Testis (tissue), 3 donors: Measurements from ENCODE around the gene LCNL1. TPM values are rescaled to one million over a fixed set of nuclear protein-coding genes. Genes with fewer than 3 reads are reported as not detected.

Experiments
- DNase-seq: peaks from one replicate; pipeline ENCODE4 v3.0.0-alpha.2; 2019
- H3K27ac ChIP-seq, 2 donors: fragments of 200-600 bp; sonication (generic); one replicate each; pipeline ENCODE4 v1.5.1; 2019
- H3K27me3 ChIP-seq: fragments of 200-600 bp; sonication (generic); one replicate; pipeline ENCODE4 v1.5.1; 2019
- H3K36me3 ChIP-seq: fragments of 200-600 bp; sonication (generic); one replicate; pipeline ENCODE4 v1.5.1; 2017; ENCODE audit warnings: low read depth; ENCODE audit errors: missing control alignments
- H3K4me1 ChIP-seq: fragments of 200-600 bp; sonication (generic); one replicate; pipeline ENCODE4 v1.5.1; 2019
- H3K4me3 ChIP-seq, 2 donors: fragments of 200-600 bp; sonication (generic); one replicate each; pipeline ENCODE4 v1.5.1; 2017 to 2019
- H3K9me3 ChIP-seq: fragments of 200-600 bp; sonication (generic); one replicate; pipeline ENCODE4 v1.5.1; 2017
- POLR2A ChIP-seq: fragments of 450-650 bp; IDR thresholded peaks from one replicate; pipeline ENCODE4 v1.6.1; 2017; ENCODE audit warnings: antibody characterized with exemption, mild to moderate bottlenecking, moderate library complexity
- WGBS, 2 donors: methylation state at CpG; one replicate each; pipeline ENCODE4 v1.1.5; 2018; 5-methylcytosine and 5-hydroxymethylcytosine counted together
- intact Hi-C: fragments of 100-400 bp; cut with DNase I; formaldehyde crosslinking; loops from one replicate; pipeline ENCODE4 v1.15.1; 2023; ENCODE audit warnings: low total_unique reads
- polyA plus RNA-seq: library from polyadenylated mRNA; stranded (reverse); fragments of 350-450 nt; fragmentation: Illumina TruSeq; extraction: RNeasy Lipid Tissue Mini Kit (QIAGEN cat#74804); gene quantifications from one replicate; pipeline ENCODE4 v1.2.3, GENCODE V29; 2014; ENCODE audit warnings: low read depth, low replicate concordance; ENCODE audit not compliant: insufficient read depth
- total RNA-seq, 2 donors: library from RNA; depleted of rRNA; stranded (reverse); fragments of >200 nt; gene quantifications; one replicate each; pipeline ENCODE4 v1.2.3, GENCODE V29; 2016
- TF ChIP-seq, protein P1 (sequence below), 3 experiments: fragments of 450-650 bp in 2 of 3; fragments of 200-600 bp in 1 of 3; sonication (generic) in 1 of 3; IDR thresholded peaks; one replicate each; pipeline ENCODE4 v1.5.1; 2016 to 2019; ENCODE audit warnings: antibody characterized with exemption in 3 of 3, mild to moderate bottlenecking in 2 of 3, moderate library complexity in 1 of 3

LCNL1 gene
- total and polyA plus RNA-seq, 3 donors from 2014 or later = 17.5 to 131 (median 59.3) TPM

DNA sequence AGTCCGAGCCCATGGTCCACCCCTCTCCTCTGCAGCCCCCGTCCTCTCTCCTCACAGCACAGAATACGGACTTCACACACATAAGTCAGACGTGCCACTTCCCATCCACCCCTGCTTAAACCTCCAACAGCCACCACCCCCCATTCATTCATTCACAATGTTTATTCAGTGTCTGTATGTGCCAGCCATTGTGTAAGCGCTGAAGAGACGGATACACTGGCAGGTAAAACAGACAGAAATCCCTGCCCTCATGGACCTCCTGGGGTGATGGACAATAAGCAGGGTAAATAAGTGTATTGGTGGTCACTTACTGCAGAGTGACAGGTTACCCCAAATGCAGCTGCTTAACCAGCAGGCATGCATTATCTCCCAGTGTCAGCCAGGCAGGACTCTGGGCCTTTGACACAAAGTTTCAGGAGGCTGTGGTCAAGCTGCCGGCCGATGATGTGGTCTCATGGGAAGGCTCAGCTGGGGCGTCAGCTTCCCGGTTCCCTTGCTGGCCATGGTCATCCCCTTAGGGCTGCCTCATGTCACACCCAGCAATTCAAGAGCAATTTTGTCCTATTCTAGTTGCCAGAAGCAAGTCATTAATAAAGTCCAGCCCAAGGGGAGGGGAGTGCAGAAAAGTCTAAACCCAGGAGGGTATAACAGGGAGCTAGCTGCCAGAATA lies 7.6 kb downstream of the LCNL1 start:
- Histone ChIP-seq H3K27me3 (no peaks in the 10 kb centered on the region), H3K27ac (peak overlapping the region in 1 of 2 donors; percentile 19), H3K9me3 (no peaks in the 10 kb centered on the region), H3K36me3 (no peaks in the 10 kb centered on the region), H3K4me3 (no peak overlapping the region), H3K4me1 (peaks cover 19% of the 10 kb centered on the region)
- DNase-seq = no peak
- intact Hi-C loops = no loop called here
- 93 to 97% methylated on average over 10 of the region's 10 CpGs for WGBS, 2 donors
- TF ChIP-seq POLR2A = no peak
- TF ChIP-seq, protein P1, sequence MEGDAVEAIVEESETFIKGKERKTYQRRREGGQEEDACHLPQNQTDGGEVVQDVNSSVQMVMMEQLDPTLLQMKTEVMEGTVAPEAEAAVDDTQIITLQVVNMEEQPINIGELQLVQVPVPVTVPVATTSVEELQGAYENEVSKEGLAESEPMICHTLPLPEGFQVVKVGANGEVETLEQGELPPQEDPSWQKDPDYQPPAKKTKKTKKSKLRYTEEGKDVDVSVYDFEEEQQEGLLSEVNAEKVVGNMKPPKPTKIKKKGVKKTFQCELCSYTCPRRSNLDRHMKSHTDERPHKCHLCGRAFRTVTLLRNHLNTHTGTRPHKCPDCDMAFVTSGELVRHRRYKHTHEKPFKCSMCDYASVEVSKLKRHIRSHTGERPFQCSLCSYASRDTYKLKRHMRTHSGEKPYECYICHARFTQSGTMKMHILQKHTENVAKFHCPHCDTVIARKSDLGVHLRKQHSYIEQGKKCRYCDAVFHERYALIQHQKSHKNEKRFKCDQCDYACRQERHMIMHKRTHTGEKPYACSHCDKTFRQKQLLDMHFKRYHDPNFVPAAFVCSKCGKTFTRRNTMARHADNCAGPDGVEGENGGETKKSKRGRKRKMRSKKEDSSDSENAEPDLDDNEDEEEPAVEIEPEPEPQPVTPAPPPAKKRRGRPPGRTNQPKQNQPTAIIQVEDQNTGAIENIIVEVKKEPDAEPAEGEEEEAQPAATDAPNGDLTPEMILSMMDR (IDR thresholded peaks at IDR 0.05) = no peak

DNA sequence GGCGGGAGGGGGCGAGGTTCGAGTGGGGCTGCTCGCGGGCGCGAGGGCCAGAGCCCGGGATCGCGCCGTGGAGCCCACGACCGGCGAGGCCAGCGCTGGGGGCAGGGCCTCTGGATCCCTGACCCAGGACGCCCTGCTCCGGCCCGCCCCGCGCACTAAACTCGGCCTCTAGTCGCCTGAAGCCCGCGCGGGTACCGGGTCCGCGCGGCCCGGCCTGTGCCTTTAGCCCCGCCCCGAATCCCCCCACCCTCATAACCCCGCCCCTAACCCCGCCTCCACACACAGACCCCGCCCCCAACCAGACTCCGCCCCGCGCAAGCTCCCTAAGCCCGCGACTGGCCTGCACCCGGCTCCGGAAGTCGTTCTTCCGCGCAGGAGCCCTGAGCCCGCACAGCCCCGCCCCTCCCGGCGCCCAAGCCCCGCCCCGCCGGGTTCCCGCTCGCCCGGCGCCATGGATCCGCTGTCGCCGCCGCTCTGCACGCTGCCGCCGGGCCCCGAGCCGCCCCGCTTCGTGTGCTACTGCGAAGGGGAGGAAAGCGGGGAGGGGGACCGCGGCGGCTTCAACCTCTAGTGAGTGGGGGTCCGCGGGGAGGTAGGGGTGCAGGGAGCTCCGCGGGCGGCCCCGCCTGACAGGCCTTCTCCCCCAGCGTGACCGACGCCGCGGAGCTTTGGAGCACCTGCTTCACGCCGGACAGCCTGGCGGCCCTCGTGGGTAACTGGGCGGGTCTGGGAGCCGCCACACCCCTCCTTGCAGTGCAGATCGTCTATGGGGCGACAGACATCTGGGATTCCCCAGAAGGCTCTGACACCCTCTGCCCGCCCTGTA lies 9.4 kb downstream of the LCNL1 start, which contains the start of gene PAXX:
Gene PAXX, plus strand, starts transcription at position 430 of the 826 bp plus-strand sequence. Its CDS starts 22 bp downstream, at position 452.
- 1% methylated on average over 40 of the region's 92 CpGs; no CpG with 5 or more reads in 1 of the 2 donors for WGBS, 2 donors
- H3K36me3 ChIP-seq = no peaks in the 10 kb centered on the region
- intact Hi-C loops = no loop called here
- H3K4me1 ChIP-seq = peaks cover 21% of the 10 kb centered on the region
- H3K9me3 ChIP-seq = no peaks in the 10 kb centered on the region
- no peaks in the 10 kb centered on the region for H3K27me3 ChIP-seq
- DNase-seq = peak; percentile 94
- TF ChIP-seq, protein P1 (IDR thresholded peaks at IDR 0.05) = peak in 1 of 3 experiments; percentile 8
- no peak for TF ChIP-seq POLR2A
- peak within 1 kb of the TSS; percentile 70 to 82 for H3K27ac ChIP-seq
- peak within 1 kb of the TSS; percentile 65 to 77 for H3K4me3 ChIP-seq

DNA sequence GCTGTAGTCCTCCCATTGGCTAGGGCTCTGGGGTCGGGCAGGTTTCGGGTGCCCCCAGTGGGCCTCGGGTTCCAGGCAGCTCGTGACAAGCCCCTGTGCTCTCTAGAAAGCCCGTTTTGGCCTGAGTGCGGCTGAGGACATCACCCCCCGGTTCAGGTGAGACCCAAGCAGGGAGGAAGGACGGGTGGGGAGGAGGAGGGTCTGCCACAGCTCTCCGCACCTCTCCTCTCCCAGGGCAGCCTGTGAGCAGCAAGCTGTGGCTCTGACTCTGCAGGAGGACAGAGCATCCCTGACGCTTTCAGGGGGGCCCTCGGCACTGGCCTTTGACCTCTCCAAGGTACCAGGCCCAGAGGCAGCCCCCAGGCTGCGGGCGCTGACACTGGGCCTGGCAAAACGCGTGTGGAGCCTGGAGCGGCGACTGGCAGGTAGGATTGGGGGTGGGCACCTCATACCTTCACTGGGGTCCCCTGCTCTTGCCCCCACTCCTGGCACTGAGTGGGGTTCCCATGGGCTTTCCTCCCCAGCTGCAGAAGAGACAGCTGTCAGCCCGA lies 10.1 kb downstream of the LCNL1 start:
- Histone ChIP-seq H3K9me3 (no peaks in the 10 kb centered on the region), H3K27ac (no peak overlapping the region), H3K27me3 (no peaks in the 10 kb centered on the region), H3K4me1 (peaks cover 21% of the 10 kb centered on the region), H3K4me3 (peak overlapping the region; percentile 65 to 77), H3K36me3 (no peaks in the 10 kb centered on the region)
- DNase-seq = no peak
- TF ChIP-seq, protein P1 (IDR thresholded peaks at IDR 0.05) = no peak
- TF ChIP-seq POLR2A = no peak
- intact Hi-C loops = no loop called here
- 35 to 56% methylated on average over 1 to 14 of the region's 18 CpGs for WGBS, 2 donors

DNA sequence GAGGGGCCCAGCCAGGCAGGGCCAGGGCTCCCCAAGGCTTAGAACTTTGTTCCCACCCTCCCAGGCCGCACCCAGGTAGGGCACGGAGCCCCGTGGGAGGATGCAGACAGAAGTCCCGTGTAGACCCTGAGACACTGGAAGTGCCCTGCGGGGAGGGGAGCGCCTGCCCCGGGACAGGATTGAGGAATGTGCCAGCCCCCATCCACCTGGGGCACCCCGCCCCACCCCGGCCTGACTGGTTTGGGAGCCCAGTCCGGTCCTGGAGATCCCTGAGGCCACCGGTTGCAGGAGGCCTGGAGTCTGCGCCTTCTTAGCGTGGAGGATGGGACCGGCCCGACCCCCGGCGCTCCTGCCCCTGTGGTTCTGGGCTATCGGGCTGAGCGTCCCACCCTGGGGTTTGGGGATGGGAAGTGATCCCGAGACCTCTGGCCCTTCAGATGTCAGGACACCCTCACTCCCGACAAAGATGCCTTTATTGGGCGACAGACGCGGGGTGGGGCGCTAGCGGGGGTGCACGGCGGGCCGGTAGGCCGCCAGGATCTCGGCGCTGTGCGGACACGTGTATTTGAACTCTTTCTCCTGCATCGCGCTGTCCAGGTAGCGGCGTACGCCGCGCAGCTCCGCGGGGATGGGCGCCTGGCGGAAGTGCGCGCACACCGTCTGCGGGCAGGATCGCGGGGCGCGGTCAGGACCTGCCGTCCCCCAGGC lies 11.5 kb downstream of the LCNL1 start:
- 70 to 78% methylated on average over 52 to 54 of the region's 54 CpGs for WGBS, 2 donors
- no peaks in the 10 kb centered on the region for H3K27me3 ChIP-seq

More for the DNA sequence above, 11.5 kb downstream of the LCNL1 start:
- H3K4me1 ChIP-seq = peaks cover 21% of the 10 kb centered on the region
- DNase-seq = no peak
- H3K9me3 ChIP-seq = no peaks in the 10 kb centered on the region
- H3K27ac ChIP-seq = no peak overlapping the region
- no peak for TF ChIP-seq POLR2A
- TF ChIP-seq, protein P1 (IDR thresholded peaks at IDR 0.05) = no peak
- intact Hi-C loops = no loop called here
- peak overlapping the region; percentile 12 to 44 for H3K4me3 ChIP-seq
- H3K36me3 ChIP-seq = no peaks in the 10 kb centered on the region
